HepG2 (cell line): ENCODE measurements around the gene CD180. TPM values are rescaled to one million over a fixed set of nuclear protein-coding genes. Genes with fewer than 3 reads are reported as not detected.

ENCODE experiments used
- ATAC-seq: fragments of 200-7000 bp; cut with Tn5 transposase; 3 replicates; pipeline ENCODE4 v1.9.1; 2020; ENCODE audit warnings: mild to moderate bottlenecking, moderate library complexity
- BruUV-seq: library from RNA; stranded (reverse); fragments of 400-500 nt; replicated peaks from 2 replicates; lab custom pipeline; 2021; lab: Mats Ljungman, UMichigan
- CTCF ChIA-PET: fragments of 300-600 bp; formaldehyde crosslinking; extraction: SDS; loops from one replicate; lab custom pipeline; 2021; ENCODE audit warnings: low total read pairs, inconsistent platforms, low intra/inter-chr PET ratio; lab: Yijun Ruan, JAX
- POLR2A ChIA-PET: fragments of 350-600 bp; sonication (Branson Sonifier 250); formaldehyde crosslinking; loops from one replicate; lab custom pipeline; 2020; ENCODE audit warnings: antibody characterized with exemption, inconsistent platforms; lab: Yijun Ruan, JAX
- DNase-seq: peaks from one replicate; pipeline ENCODE4 v3.0.0-alpha.2; 2015; ENCODE audit warnings: low spot score
- FAIRE-seq: peaks from 3 replicates; lab custom pipeline; 2011; peaks lifted over from hg19 to GRCh38; lab: Jason Lieb, UNC
- H2AFZ ChIP-seq: one replicate; pipeline ENCODE4 v1.6.1; 2011; ENCODE audit warnings: low read length, inconsistent platforms
- H3K27ac ChIP-seq: fragments of 300-600 bp; 3 replicates; pipeline ENCODE4 v1.8.0; 2011; ENCODE audit warnings: mixed run types, mild to moderate bottlenecking, mixed read lengths, low read length, inconsistent platforms; ENCODE audit not compliant: insufficient read depth; ENCODE audit errors: extremely low read length
- H3K27me3 ChIP-seq, 2 experiments: fragments of 200-600 bp in 1 of 2; 2 replicates in 1 of 2; 3 replicates in 1 of 2; pipeline versions ENCODE4 v1.6.0 to v1.8.0; 2011; ENCODE audit warnings: low read length in 2 of 2, mild to moderate bottlenecking in 2 of 2, moderate library complexity in 2 of 2, inconsistent platforms in 1 of 2; ENCODE audit not compliant: insufficient read depth in 2 of 2, control insufficient read depth in 1 of 2
- H3K36me3 ChIP-seq, 2 experiments: fragments of 200-600 bp in 1 of 2; replicated peaks in 1 of 2; 2 replicates in 1 of 2; 3 replicates in 1 of 2; pipeline versions ENCODE4 v1.5.1 to v1.8.0; 2011; ENCODE audit warnings: low read length in 2 of 2, inconsistent platforms in 1 of 2; ENCODE audit not compliant: insufficient read depth in 2 of 2, control insufficient read depth in 1 of 2
- H3K4me1 ChIP-seq: 2 replicates; pipeline ENCODE4 v1.5.1; 2012; ENCODE audit warnings: low read length, inconsistent platforms; ENCODE audit not compliant: insufficient read depth
- H3K4me2 ChIP-seq: 2 replicates; pipeline ENCODE4 v1.6.0; 2011; ENCODE audit warnings: low read depth, low read length, inconsistent platforms
- H3K4me3 ChIP-seq, 3 experiments: fragments of 200-600 bp in 1 of 3; sonication (generic), shearing (Covaris generic) in 1 of 3; replicated peaks in 1 of 3; 2 replicates each; pipeline ENCODE4 v1.5.1; 2011 to 2016; ENCODE audit warnings: low read length in 3 of 3, inconsistent platforms in 2 of 3, low read depth in 2 of 3, mild to moderate bottlenecking in 2 of 3, control low read depth in 1 of 3, mixed read lengths in 1 of 3; ENCODE audit not compliant: insufficient read depth in 1 of 3
- H3K79me2 ChIP-seq: one replicate; pipeline ENCODE4 v1.6.1; 2011; ENCODE audit warnings: low read length, inconsistent platforms; ENCODE audit not compliant: insufficient read depth
- H3K9ac ChIP-seq: 2 replicates; pipeline ENCODE4 v1.6.0; 2011; ENCODE audit warnings: mild to moderate bottlenecking, low read depth, low read length, inconsistent platforms; ENCODE audit not compliant: insufficient read depth
- H3K9me3 ChIP-seq: 2 replicates; pipeline ENCODE4 v1.5.1; 2012; ENCODE audit warnings: mild to moderate bottlenecking, low read length
- H4K20me1 ChIP-seq: 2 replicates; pipeline ENCODE4 v1.6.0; 2011; ENCODE audit warnings: inconsistent platforms, mild to moderate bottlenecking, low read length, moderate library complexity; ENCODE audit not compliant: insufficient read depth
- HHEX ChIP-seq: IDR thresholded peaks from 2 replicates; pipeline ENCODE4 v1.6.1; 2016; ENCODE audit warnings: control low read depth
- HNRNPL ChIP-seq: fragments of 200-400 bp; formaldehyde crosslinking; IDR thresholded peaks from 2 replicates; pipeline ENCODE4 v1.6.1; 2017; ENCODE audit warnings: mild to moderate bottlenecking, low read depth, low read length
- KAT7 ChIP-seq: IDR thresholded peaks from 2 replicates; pipeline ENCODE4 v1.6.1; 2018; ENCODE audit warnings: borderline replicate concordance, missing compliant biosample characterization
- KLF9 ChIP-seq: IDR thresholded peaks from 2 replicates; pipeline ENCODE4 v1.6.1; 2016; ENCODE audit warnings: low read depth
- SOX5 ChIP-seq: IDR thresholded peaks from 2 replicates; pipeline ENCODE4 v1.6.1; 2016; ENCODE audit warnings: borderline replicate concordance
- ZNF33A ChIP-seq: sonication (generic); formaldehyde crosslinking; IDR thresholded peaks from 2 replicates; pipeline ENCODE4 v1.5.1; 2020; ENCODE audit warnings: missing genetic modification reagents, mild to moderate bottlenecking, moderate library complexity, borderline replicate concordance
- ZNF580 ChIP-seq: IDR thresholded peaks from 2 replicates; pipeline ENCODE4 v1.6.1; 2016; ENCODE audit warnings: low read depth, borderline replicate concordance
- ZNF780A ChIP-seq: sonication (generic); formaldehyde crosslinking; IDR thresholded peaks from 2 replicates; pipeline ENCODE4 v1.8.0; 2022; ENCODE audit warnings: mild to moderate bottlenecking, missing genetic modification reagents, moderate library complexity
- ZSCAN30 ChIP-seq: sonication (generic); formaldehyde crosslinking; IDR thresholded peaks from 2 replicates; pipeline ENCODE4 v1.5.0; 2020; ENCODE audit warnings: mild to moderate bottlenecking, missing genetic modification reagents
- WGBS: methylation state at CpG from one replicate; pipeline ENCODE4 v1.1.6; 2017; ENCODE audit warnings: low lambda C conversion rate; 5-methylcytosine and 5-hydroxymethylcytosine counted together
- in situ Hi-C: cut with HindIII; loops from 2 replicates; pipeline ENCODE4 v1.10.0; 2017; ENCODE audit warnings: low pct_unique_long_range_greater_than_20kb; ENCODE audit not compliant: extremely low pct_ligation_motif_present
- intact Hi-C: fragments of 100-400 bp; cut with micrococcal nuclease; formaldehyde crosslinking; loops from one replicate; pipeline ENCODE4 v1.10.0; 2022; ENCODE audit not compliant: unreplicated experiment
- polyA plus RNA-seq, 8 experiments: library from polyadenylated mRNA; depleted of rRNA in 3 of 8; stranded (reverse) in 7 of 8; unstranded in 1 of 8; fragments of >200 nt; fragmentation: Illumina TruSeq in 4 of 8; extraction: Trizol in 4 of 8; gene quantifications; 2 replicates each; pipeline versions ENCODE4 v1.2.1 to v1.2.3, GENCODE V29; 2011 to 2016; ENCODE audit warnings: low read depth in 4 of 8, missing spikeins in 1 of 8, mixed read lengths in 1 of 8; ENCODE audit not compliant: insufficient read depth in 1 of 8
- total RNA-seq, 5 experiments: library from RNA; depleted of rRNA; stranded (reverse); fragments of >200 nt; fragmentation: Illumina TruSeq; extraction: Trizol; gene quantifications; 2 replicates each; pipeline ENCODE4 v1.2.3, GENCODE V29; 2016; ENCODE audit warnings: low read depth in 1 of 5
- TF ChIP-seq, protein P1 (sequence below): sonication (generic); formaldehyde crosslinking; IDR thresholded peaks from 2 replicates; pipeline ENCODE4 v1.4.0; 2020; ENCODE audit warnings: missing genetic modification reagents

Gene CD180
- total and polyA plus RNA-seq, 2 of the 13 experiments (the other 11 are each of a cell fraction or from before 2014, with no cell fraction given) = not detected

DNA sequence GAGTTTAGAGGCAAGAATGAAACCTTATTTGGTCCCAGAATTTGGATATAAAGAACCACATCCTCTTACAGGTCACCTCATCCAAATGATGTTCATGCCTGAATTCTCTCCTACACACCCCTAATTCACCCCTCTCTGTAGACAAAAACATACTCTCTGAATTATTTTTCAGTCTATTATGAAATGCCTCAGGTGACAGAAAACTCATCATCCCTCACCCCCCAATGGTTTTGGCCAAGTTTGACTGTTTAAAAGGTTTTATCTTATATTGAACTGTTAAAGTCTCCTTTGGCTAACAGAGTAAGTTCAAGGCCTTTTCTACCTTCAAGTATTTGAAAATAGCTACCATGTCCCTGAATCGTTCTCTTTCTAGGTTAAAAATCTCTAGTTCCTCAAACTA lies 2.3 kb upstream of the CD180 start:
- FAIRE-seq (no peak), ATAC-seq (no peak), DNase-seq (no peak)
- Histone ChIP-seq H4K20me1 (no peaks in the 10 kb centered on the region), H3K9me3 (no peaks in the 10 kb centered on the region; the same call in 1 of the 2 replicates), H3K4me2 (no peak overlapping the region), H3K9ac (no peak overlapping the region), H3K4me1 (no peaks in the 10 kb centered on the region), H2AFZ (no peak overlapping the region), H3K27me3 (no peaks in the 10 kb centered on the region), H3K4me3 (no peak overlapping the region), H3K79me2 (no peaks in the 10 kb centered on the region), H3K36me3 (no peaks in the 10 kb centered on the region), H3K27ac (no peak overlapping the region)
- intact Hi-C loops (no loop called here), in situ Hi-C loops (no loop called here)
- TF ChIP-seq HHEX (CRISPR knock-in tag) (no peak), ZNF580 (CRISPR knock-in tag) (no peak)
- BruUV-seq = no TSS peak
- ChIA-PET CTCF (no interaction called here), POLR2A (no interaction called here)
- WGBS = 0% methylated on average over 1 of the region's 1 CpG

DNA sequence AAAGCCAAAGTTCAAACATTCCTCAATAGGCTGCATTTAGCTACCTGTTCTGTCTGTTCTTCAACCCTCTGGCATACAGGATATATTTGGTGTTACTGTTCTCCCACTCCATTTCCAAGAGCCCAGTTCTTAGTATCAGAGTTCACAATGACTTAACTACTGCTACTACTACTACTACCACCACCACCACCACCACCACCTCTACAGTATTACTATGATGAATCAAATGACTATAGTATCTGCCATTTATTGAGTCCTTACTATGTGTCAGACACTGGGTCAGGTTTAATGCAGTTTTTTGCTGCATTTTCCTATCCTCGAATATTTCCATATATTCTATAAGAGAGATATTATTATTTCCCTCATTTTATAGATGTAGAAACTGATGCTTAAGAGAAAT lies 937 bp upstream of the CD180 start:
- no peaks in the 10 kb centered on the region for H4K20me1 ChIP-seq
- FAIRE-seq (no peak), ATAC-seq (no peak), DNase-seq (no peak)
- no peak overlapping the region for H3K9ac ChIP-seq
- H3K9me3 ChIP-seq = no peaks in the 10 kb centered on the region; the same call in 1 of the 2 replicates
- intact Hi-C loops (no loop called here), in situ Hi-C loops (no loop called here)
- TF ChIP-seq ZNF780A (CRISPR knock-in tag) = no peak
- TF ChIP-seq KAT7 (CRISPR knock-in tag) = no peak
- no peak for TF ChIP-seq ZNF580 (CRISPR knock-in tag)
- no peak for TF ChIP-seq ZNF33A
- no peak for TF ChIP-seq KLF9 (CRISPR knock-in tag)
- TF ChIP-seq HNRNPL = no peak
- no peak for TF ChIP-seq ZSCAN30
- no peak for TF ChIP-seq SOX5
- TF ChIP-seq, protein P1, sequence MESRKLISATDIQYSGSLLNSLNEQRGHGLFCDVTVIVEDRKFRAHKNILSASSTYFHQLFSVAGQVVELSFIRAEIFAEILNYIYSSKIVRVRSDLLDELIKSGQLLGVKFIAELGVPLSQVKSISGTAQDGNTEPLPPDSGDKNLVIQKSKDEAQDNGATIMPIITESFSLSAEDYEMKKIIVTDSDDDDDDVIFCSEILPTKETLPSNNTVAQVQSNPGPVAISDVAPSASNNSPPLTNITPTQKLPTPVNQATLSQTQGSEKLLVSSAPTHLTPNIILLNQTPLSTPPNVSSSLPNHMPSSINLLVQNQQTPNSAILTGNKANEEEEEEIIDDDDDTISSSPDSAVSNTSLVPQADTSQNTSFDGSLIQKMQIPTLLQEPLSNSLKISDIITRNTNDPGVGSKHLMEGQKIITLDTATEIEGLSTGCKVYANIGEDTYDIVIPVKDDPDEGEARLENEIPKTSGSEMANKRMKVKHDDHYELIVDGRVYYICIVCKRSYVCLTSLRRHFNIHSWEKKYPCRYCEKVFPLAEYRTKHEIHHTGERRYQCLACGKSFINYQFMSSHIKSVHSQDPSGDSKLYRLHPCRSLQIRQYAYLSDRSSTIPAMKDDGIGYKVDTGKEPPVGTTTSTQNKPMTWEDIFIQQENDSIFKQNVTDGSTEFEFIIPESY (CRISPR knock-in tag) = no peak
- H3K36me3 ChIP-seq = no peaks in the 10 kb centered on the region
- POLR2A ChIA-PET = no interaction called here
- no peak overlapping the region for H3K4me2 ChIP-seq
- H3K27me3 ChIP-seq = no peaks in the 10 kb centered on the region
- no peaks in the 10 kb centered on the region for H3K79me2 ChIP-seq
- BruUV-seq = no TSS peak
- H3K4me3 ChIP-seq = no peak overlapping the region
- no peaks in the 10 kb centered on the region for H3K4me1 ChIP-seq
- H3K27ac ChIP-seq = no peak overlapping the region
- no peak overlapping the region for H2AFZ ChIP-seq
- WGBS = 0% methylated on average over 1 of the region's 1 CpG
- CTCF ChIA-PET = no interaction called here
